Caco-2 (cell line): ENCODE measurements around the gene LDLRAD4. TPM values are rescaled to one million over a fixed set of nuclear protein-coding genes. Genes with fewer than 3 reads are reported as not detected.

Experiments used
- BruUV-seq: library from RNA; stranded (reverse); fragments of 400-500 nt; replicated peaks from 2 replicates; lab custom pipeline; 2021; lab: Mats Ljungman, UMichigan
- CTCF ChIA-PET: fragments of 300-600 bp; sonication (Branson Sonifier 250); formaldehyde crosslinking; loops from one replicate; lab custom pipeline; 2022; ENCODE audit warnings: antibody characterized with exemption; lab: Charles Lee
- POLR2A ChIA-PET: fragments of 300-600 bp; sonication (Branson Sonifier 250); formaldehyde crosslinking; loops from one replicate; lab custom pipeline; 2022; ENCODE audit warnings: antibody characterized with exemption; lab: Charles Lee
- DNase-seq, 2 experiments: peaks; one replicate each; pipeline versions ENCODE4 v3.0.0 to v3.0.0-alpha.2; 2020 to 2022
- H3K27me3 ChIP-seq: replicated peaks from 2 replicates; pipeline ENCODE4 v1.6.0; 2011; ENCODE audit warnings: low read length; ENCODE audit not compliant: control insufficient read depth, insufficient read depth
- H3K36me3 ChIP-seq: 2 replicates; pipeline ENCODE4 v1.5.1; 2011; ENCODE audit warnings: low read length; ENCODE audit not compliant: control insufficient read depth, insufficient read depth
- H3K4me1 ChIP-seq: fragments of 250-450 bp; sonication (Bioruptor Pico); 2 replicates; pipeline ENCODE4 v1.5.1; 2020; ENCODE audit warnings: mild to moderate bottlenecking
- H3K4me3 ChIP-seq: 2 replicates; pipeline ENCODE4 v1.5.1; 2011; ENCODE audit warnings: low read depth, mild to moderate bottlenecking, control low read depth, low read length
- H3K9me3 ChIP-seq: fragments of 250-450 bp; sonication (Bioruptor Pico); 2 replicates; pipeline ENCODE4 v1.5.1; 2020; ENCODE audit warnings: mild to moderate bottlenecking, moderate library complexity
- H3K27ac Mint-ChIP-seq: one replicate; pipeline ENCODE4 v1.8.0; 2022; ENCODE audit warnings: mixed read lengths; ENCODE audit not compliant: unreplicated experiment
- H3K27me3 Mint-ChIP-seq: one replicate; pipeline ENCODE4 v1.8.0; 2022; ENCODE audit warnings: mixed read lengths; ENCODE audit not compliant: insufficient read depth, unreplicated experiment
- H3K36me3 Mint-ChIP-seq: one replicate; pipeline ENCODE4 v1.8.0; 2022; ENCODE audit warnings: mild to moderate bottlenecking, mixed read lengths; ENCODE audit not compliant: insufficient read depth, unreplicated experiment
- H3K4me1 Mint-ChIP-seq: one replicate; pipeline ENCODE4 v1.8.0; 2022; ENCODE audit warnings: low read depth, mixed read lengths; ENCODE audit not compliant: unreplicated experiment
- H3K4me3 Mint-ChIP-seq: one replicate; pipeline ENCODE4 v1.8.0; 2022; ENCODE audit warnings: mild to moderate bottlenecking, moderate library complexity, mixed read lengths; ENCODE audit not compliant: unreplicated experiment
- H3K9me3 Mint-ChIP-seq: one replicate; pipeline ENCODE4 v1.8.0; 2022; ENCODE audit warnings: mixed read lengths; ENCODE audit not compliant: unreplicated experiment
- CTCF ChIP-seq, 2 experiments: fragments of 200-600 bp in 1 of 2; IDR thresholded peaks; 1 replicate in 1 of 2; 2 replicates in 1 of 2; pipeline versions ENCODE4 v1.5.1 to v1.8.0; 2011 to 2022; ENCODE audit warnings: antibody characterized with exemption in 1 of 2, control low read depth in 1 of 2, inconsistent platforms in 1 of 2, low read depth in 1 of 2, low read length in 1 of 2, mild to moderate bottlenecking in 1 of 2, moderate library complexity in 1 of 2; ENCODE audit not compliant: insufficient read depth in 1 of 2, severe bottlenecking in 1 of 2, unreplicated experiment in 1 of 2
- intact Hi-C: fragments of 100-400 bp; cut with micrococcal nuclease; formaldehyde crosslinking; loops from one replicate; pipeline ENCODE4 v1.10.0; 2022; ENCODE audit not compliant: unreplicated experiment
- total RNA-seq: library from RNA; stranded (reverse); gene quantifications from 2 replicates; pipeline ENCODE4 v1.2.3, GENCODE V29; 2022

The LDLRAD4 gene
- total RNA-seq, 1 experiment from 2014 or later: 1.2 TPM

GRCh38 chr18:13175754-13176210, 42.8 kb upstream of the LDLRAD4 start:
- H3K4me1 ChIP-seq: peaks cover 19% of the 10 kb centered on the region
- H3K36me3 Mint-ChIP-seq: no peaks in the 10 kb centered on the region
- H3K27me3 Mint-ChIP-seq: no peaks in the 10 kb centered on the region
- no peak for TF ChIP-seq CTCF (IDR thresholded peaks at IDR 0.05; ENCODE audit: insufficient read depth in 1 of 2, low read depth in 1 of 2, low read length in 1 of 2, severe bottlenecking in 1 of 2, unreplicated experiment in 1 of 2)
- H3K27ac Mint-ChIP-seq: no peak overlapping the region
- no peaks in the 10 kb centered on the region for H3K27me3 ChIP-seq
- peak in 1 of 2 experiments; percentile 23 for DNase-seq
- no peaks in the 10 kb centered on the region for H3K9me3 Mint-ChIP-seq
- intact Hi-C loops: no loop called here
- no peak overlapping the region for H3K4me3 ChIP-seq
- POLR2A ChIA-PET: no interaction called here
- H3K9me3 ChIP-seq: no peaks in the 10 kb centered on the region
- H3K36me3 ChIP-seq: no peaks in the 10 kb centered on the region
- H3K4me1 Mint-ChIP-seq: peaks cover 4% of the 10 kb centered on the region
- CTCF ChIA-PET: interaction anchor here (0.8 kb wide), 1 partner anchor 16 kb away, joined by 3 read pairs; no protein-coding TSS in a partner anchor
- H3K4me3 Mint-ChIP-seq: no peak overlapping the region
- no TSS peak for BruUV-seq

- no peak for TF ChIP-seq CTCF (IDR thresholded peaks at IDR 0.05; ENCODE audit: insufficient read depth in 1 of 2, low read depth in 1 of 2, low read length in 1 of 2, severe bottlenecking in 1 of 2, unreplicated experiment in 1 of 2)
- Histone ChIP-seq H3K9me3 (no peaks in the 10 kb centered on the region), H3K4me1 (peaks cover 19% of the 10 kb centered on the region), H3K27me3 (no peaks in the 10 kb centered on the region), H3K4me3 (no peak overlapping the region), H3K36me3 (no peaks in the 10 kb centered on the region)
- POLR2A ChIA-PET: no interaction called here
- Mint-ChIP-seq H3K4me3 (no peak overlapping the region), H3K27me3 (no peaks in the 10 kb centered on the region), H3K27ac (no peak overlapping the region), H3K36me3 (no peaks in the 10 kb centered on the region), H3K9me3 (no peaks in the 10 kb centered on the region), H3K4me1 (peaks cover 10% of the 10 kb centered on the region)
- no peak for DNase-seq
- intact Hi-C loops: no loop called here
- CTCF ChIA-PET: no interaction called here
- BruUV-seq: no TSS peak
Measured at GRCh38 chr18:13176847-13177246, 41.7 kb upstream of the LDLRAD4 start.

- DNase-seq: no peak
- no peak overlapping the region for H3K27ac Mint-ChIP-seq
- H3K4me1 Mint-ChIP-seq: peaks cover 12% of the 10 kb centered on the region
- BruUV-seq: no TSS peak
- Histone ChIP-seq H3K36me3 (no peaks in the 10 kb centered on the region), H3K4me3 (no peak overlapping the region), H3K4me1 (peaks cover 19% of the 10 kb centered on the region), H3K9me3 (no peaks in the 10 kb centered on the region), H3K27me3 (no peaks in the 10 kb centered on the region)
- intact Hi-C loops: no loop called here
- no peaks in the 10 kb centered on the region for H3K36me3 Mint-ChIP-seq
- CTCF ChIA-PET: no interaction called here
- no peaks in the 10 kb centered on the region for H3K9me3 Mint-ChIP-seq
- H3K27me3 Mint-ChIP-seq: no peaks in the 10 kb centered on the region
- H3K4me3 Mint-ChIP-seq: no peak overlapping the region
- no peak for TF ChIP-seq CTCF (IDR thresholded peaks at IDR 0.05; ENCODE audit: insufficient read depth in 1 of 2, low read depth in 1 of 2, low read length in 1 of 2, severe bottlenecking in 1 of 2, unreplicated experiment in 1 of 2)
- POLR2A ChIA-PET: interaction anchor here (1.3 kb wide), 1 partner anchor 295 kb away, joined by 6 read pairs; no protein-coding TSS in a partner anchor
Measured at GRCh38 chr18:13178197-13178596, 40.4 kb upstream of the LDLRAD4 start.
